Stomach smooth muscle (tissue), 2 donors: Measurements from ENCODE around the gene ADIPOR2.
A peak's percentile ranks its signal among the peaks of the same experiment; 100 is the strongest.

ENCODE experiments used
- H3K27ac ChIP-seq: one replicate; pipeline ENCODE4 v1.7.0; 2013; ENCODE audit warnings: mild to moderate bottlenecking, low read length, inconsistent platforms
- H3K27me3 ChIP-seq, 2 donors: one replicate each; pipeline ENCODE4 v1.7.0; 2013; ENCODE audit warnings: low read length in 2 of 2; ENCODE audit not compliant: insufficient read depth in 2 of 2, control insufficient read depth in 1 of 2
- H3K36me3 ChIP-seq, 2 donors: one replicate each; pipeline ENCODE4 v1.7.0; 2013; ENCODE audit warnings: low read length in 2 of 2; ENCODE audit not compliant: control insufficient read depth in 2 of 2, insufficient read depth in 2 of 2
- H3K4me1 ChIP-seq: one replicate; pipeline ENCODE4 v1.7.0; 2013; ENCODE audit warnings: low read length; ENCODE audit not compliant: control insufficient read depth, insufficient read depth
- H3K4me3 ChIP-seq, 2 donors: one replicate each; pipeline ENCODE4 v1.7.0; 2013; ENCODE audit warnings: low read length in 2 of 2
- H3K9ac ChIP-seq, 2 donors: one replicate each; pipeline ENCODE4 v1.7.0; 2013; ENCODE audit warnings: low read length in 2 of 2, mild to moderate bottlenecking in 1 of 2
- H3K9me3 ChIP-seq, 2 donors: one replicate each; pipeline ENCODE4 v1.7.0; 2013; ENCODE audit warnings: low read length in 2 of 2; ENCODE audit not compliant: control insufficient read depth in 2 of 2
- donor health status: healthy.
- donor health status: Pancreatic carcinoma.

Gene ADIPOR2

GRCh38 chr12:1795785-1796514 lies 105.1 kb downstream of the ADIPOR2 start:
- Histone ChIP-seq H3K4me1 (peaks cover 30% of the 10 kb centered on the region), H3K27me3 (no peaks in the 10 kb centered on the region), H3K36me3 (no peaks in the 10 kb centered on the region), H3K4me3 (peak overlapping the region; percentile 56 to 78), H3K9ac (peak overlapping the region; percentile 64 to 66), H3K9me3 (no peaks in the 10 kb centered on the region), H3K27ac (peak overlapping the region; percentile 70)

GRCh38 chr12:1796515-1797010 lies 105.7 kb downstream of the ADIPOR2 start:
- Histone ChIP-seq H3K36me3 (no peaks in the 10 kb centered on the region), H3K4me3 (peak overlapping the region; percentile 56 to 78), H3K27ac (peak overlapping the region; percentile 49), H3K4me1 (peaks cover 26% of the 10 kb centered on the region), H3K27me3 (no peaks in the 10 kb centered on the region), H3K9me3 (no peaks in the 10 kb centered on the region), H3K9ac (peak overlapping the region; percentile 56 to 64)

- no peaks in the 10 kb centered on the region for H3K9me3 ChIP-seq
- peak overlapping the region; percentile 49 for H3K27ac ChIP-seq
- H3K4me3 ChIP-seq, result peak overlapping the region; percentile 56 to 78
Observed at GRCh38 chr12:1797011-1797901, 106.4 kb downstream of the ADIPOR2 start.

GRCh38 chr12:1797991-1798640 lies 107.2 kb downstream of the ADIPOR2 start:
- Histone ChIP-seq H3K4me3 (no peak overlapping the region), H3K27ac (no peak overlapping the region), H3K36me3 (no peaks in the 10 kb centered on the region), H3K4me1 (peaks cover 25% of the 10 kb centered on the region), H3K9me3 (no peaks in the 10 kb centered on the region), H3K27me3 (no peaks in the 10 kb centered on the region), H3K9ac (no peak overlapping the region)

More at GRCh38 chr12:1797011-1797901, 106.4 kb downstream of the ADIPOR2 start:
- Histone ChIP-seq H3K9ac (peak overlapping the region; percentile 56 to 64), H3K36me3 (no peaks in the 10 kb centered on the region), H3K4me1 (peaks cover 25% of the 10 kb centered on the region), H3K27me3 (no peaks in the 10 kb centered on the region)

GRCh38 chr12:1798641-1799020 lies 107.8 kb downstream of the ADIPOR2 start:
- Histone ChIP-seq H3K4me1 (peaks cover 25% of the 10 kb centered on the region), H3K9me3 (no peaks in the 10 kb centered on the region), H3K27me3 (no peaks in the 10 kb centered on the region), H3K27ac (no peak overlapping the region), H3K4me3 (no peak overlapping the region), H3K9ac (no peak overlapping the region), H3K36me3 (no peaks in the 10 kb centered on the region)

GRCh38 chr12:1799051-1799881 lies 108.4 kb downstream of the ADIPOR2 start:
- Histone ChIP-seq H3K27me3 (no peaks in the 10 kb centered on the region), H3K9me3 (no peaks in the 10 kb centered on the region), H3K4me3 (no peak overlapping the region), H3K9ac (no peak overlapping the region), H3K4me1 (peaks cover 25% of the 10 kb centered on the region), H3K27ac (no peak overlapping the region), H3K36me3 (no peaks in the 10 kb centered on the region)

- Histone ChIP-seq H3K9ac (no peak overlapping the region), H3K27me3 (no peaks in the 10 kb centered on the region), H3K27ac (no peak overlapping the region), H3K36me3 (no peaks in the 10 kb centered on the region), H3K4me3 (no peak overlapping the region), H3K9me3 (no peaks in the 10 kb centered on the region), H3K4me1 (peaks cover 25% of the 10 kb centered on the region)
Observed at GRCh38 chr12:1799882-1800400, 109.1 kb downstream of the ADIPOR2 start.

GRCh38 chr12:1800401-1801302 lies 109.8 kb downstream of the ADIPOR2 start:
- Histone ChIP-seq H3K9ac (no peak overlapping the region), H3K27me3 (no peaks in the 10 kb centered on the region), H3K4me3 (no peak overlapping the region), H3K27ac (no peak overlapping the region), H3K4me1 (peaks cover 18% of the 10 kb centered on the region), H3K36me3 (no peaks in the 10 kb centered on the region), H3K9me3 (no peaks in the 10 kb centered on the region)

- Histone ChIP-seq H3K4me3 (no peak overlapping the region), H3K4me1 (peaks cover 10% of the 10 kb centered on the region), H3K36me3 (no peaks in the 10 kb centered on the region), H3K9ac (no peak overlapping the region), H3K27ac (no peak overlapping the region), H3K27me3 (no peaks in the 10 kb centered on the region), H3K9me3 (no peaks in the 10 kb centered on the region)
Observed at GRCh38 chr12:1801303-1801975, 110.6 kb downstream of the ADIPOR2 start.
